ENCODE measurements around the gene TMEM129.
A peak's percentile ranks its signal among the peaks of the same experiment; 100 is the strongest.

Gene TMEM129

GRCh38 chr4:1725521-1725920 lies 4.4 kb upstream of the TMEM129 start:
- no peak overlapping the region for H3K4me3 ChIP-seq (ENCODE audit: low read length)
- H3K9me3 ChIP-seq (replicated peaks; ENCODE audit: insufficient read depth, low read length): no peaks in the 10 kb centered on the region
- H3K27me3 ChIP-seq (replicated peaks; ENCODE audit: insufficient read depth, low read length): no peaks in the 10 kb centered on the region
- H2AFZ ChIP-seq (ENCODE audit: low read length): no peak overlapping the region
- DNase-seq: no peak
- H3K36me3 ChIP-seq (replicated peaks; ENCODE audit: insufficient read depth, low read length): peaks cover 25% of the 10 kb centered on the region
- TF ChIP-seq EZH2 (optimal IDR thresholded peaks at IDR 0.05; ENCODE audit: low read depth, low read length): no peak
- TF ChIP-seq CTCF (IDR thresholded peaks at IDR 0.05; ENCODE audit: low read length): no peak
- no peak overlapping the region for H3K27ac ChIP-seq (ENCODE audit: low read length)
- H3K4me2 ChIP-seq (ENCODE audit: low read depth, low read length): no peak overlapping the region
- peaks cover 3% of the 10 kb centered on the region; the same call in 1 of the 2 replicates for H3K4me1 ChIP-seq (ENCODE audit: low read length)
- 0 out of 2 replicates have a peak, but pooled peaks cover 7% of the 10 kb centered on the region for H4K20me1 ChIP-seq (ENCODE audit: insufficient read depth, low read length)
- peaks cover 85% of the 10 kb centered on the region for H3K79me2 ChIP-seq (ENCODE audit: low read length)
- H3K9me2 ChIP-seq (replicated peaks; ENCODE audit: insufficient read depth, low read length): no peaks in the 10 kb centered on the region
- no peak overlapping the region for H3K9ac ChIP-seq (ENCODE audit: low read length)
- H3F3A ChIP-seq (ENCODE audit: insufficient read depth, low read length): peaks cover 4% of the 10 kb centered on the region; the same call in 1 of the 2 replicates

DNA sequence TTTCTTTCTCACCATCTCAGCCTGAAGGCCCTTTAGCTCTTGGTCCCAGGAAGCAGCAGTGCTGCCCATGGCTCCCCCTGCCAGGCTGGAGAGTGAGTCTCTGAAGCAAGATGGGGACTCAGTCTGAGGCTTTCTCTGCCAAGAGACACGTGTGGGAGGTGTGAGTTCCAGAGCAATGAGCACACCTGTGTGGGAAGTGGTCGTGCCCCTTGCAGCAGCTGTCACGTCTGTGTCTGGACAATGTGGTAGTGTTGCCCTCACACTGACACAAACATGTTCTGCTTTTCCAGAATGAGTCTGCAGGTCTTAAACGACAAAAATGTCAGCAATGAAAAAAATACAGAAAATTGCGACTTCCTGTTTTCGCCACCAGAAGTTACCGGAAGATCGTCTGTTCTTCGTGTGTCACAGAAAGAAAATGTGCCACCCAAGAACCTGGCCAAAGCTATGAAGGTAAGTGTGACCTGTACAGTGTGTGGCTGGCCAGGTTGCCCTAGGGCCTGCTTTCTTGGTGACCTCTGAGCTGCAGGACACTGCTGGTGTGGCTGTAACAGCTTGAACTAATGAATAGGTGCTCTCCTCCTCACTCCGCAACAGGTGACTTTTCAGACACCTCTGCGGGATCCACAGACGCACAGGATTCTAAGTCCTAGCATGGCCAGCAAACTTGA lies 2.1 kb upstream of the TMEM129 start:
- peaks cover 18% of the 10 kb centered on the region for H3K36me3 ChIP-seq (replicated peaks; ENCODE audit: insufficient read depth, low read length)
- TF ChIP-seq EZH2phosphoT487 (IDR thresholded peaks at IDR 0.05; ENCODE audit: low read length) (no peak), EZH2 (optimal IDR thresholded peaks at IDR 0.05; ENCODE audit: low read depth, low read length) (no peak), CTCF (IDR thresholded peaks at IDR 0.05; ENCODE audit: low read length) (no peak)

DNA sequence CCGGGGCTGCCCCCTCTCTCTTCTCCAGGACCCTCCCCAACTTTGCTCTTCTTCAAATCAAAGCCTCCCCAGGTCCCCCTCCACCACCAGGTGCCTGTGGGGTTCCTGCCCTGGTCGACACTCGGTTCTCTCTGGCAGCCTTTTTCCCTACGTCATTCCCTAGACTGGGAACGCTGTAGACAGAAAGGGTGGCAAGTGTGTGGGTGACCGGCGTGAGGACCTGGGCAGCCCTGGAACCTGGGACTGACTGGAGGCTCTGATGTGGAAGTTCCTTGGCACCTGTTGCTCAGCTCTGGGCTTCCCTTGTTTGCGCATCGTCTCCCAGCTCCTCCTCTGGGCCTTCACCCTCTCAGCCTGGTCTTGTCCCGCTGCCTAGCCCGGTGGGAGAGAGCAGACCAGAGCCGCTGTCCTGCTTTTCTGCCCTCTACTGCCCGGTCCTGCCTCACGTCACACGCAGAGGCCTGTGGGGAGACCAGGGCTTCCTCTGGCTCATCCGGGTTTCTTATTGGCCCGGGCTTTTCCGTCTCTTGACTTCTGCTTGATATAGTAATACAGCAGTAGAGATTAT lies 1.5 kb upstream of the TMEM129 start:
- TF ChIP-seq EZH2phosphoT487 (IDR thresholded peaks at IDR 0.05; ENCODE audit: low read length) (no peak), EZH2 (optimal IDR thresholded peaks at IDR 0.05; ENCODE audit: low read depth, low read length) (no peak), CTCF (IDR thresholded peaks at IDR 0.05; ENCODE audit: low read length) (no peak)
- Histone ChIP-seq H3K36me3 (replicated peaks; ENCODE audit: insufficient read depth, low read length) (peaks cover 13% of the 10 kb centered on the region), H3K27me3 (replicated peaks; ENCODE audit: insufficient read depth, low read length) (no peaks in the 10 kb centered on the region), H3K9me2 (replicated peaks; ENCODE audit: insufficient read depth, low read length) (no peaks in the 10 kb centered on the region), H3K9ac (ENCODE audit: low read length) (peak overlapping the region; percentile 84), H3K79me2 (ENCODE audit: low read length) (peaks cover 89% of the 10 kb centered on the region), H3K27ac (ENCODE audit: low read length) (no peak overlapping the region), H2AFZ (ENCODE audit: low read length) (no peak overlapping the region), H3F3A (ENCODE audit: insufficient read depth, low read length) (peaks cover 14% of the 10 kb centered on the region), H4K20me1 (ENCODE audit: insufficient read depth, low read length) (0 out of 2 replicates have a peak, but pooled peaks cover 7% of the 10 kb centered on the region), H3K4me1 (ENCODE audit: low read length) (peaks cover 14% of the 10 kb centered on the region), H3K4me3 (ENCODE audit: low read length) (peak overlapping the region; percentile 94), H3K4me2 (ENCODE audit: low read depth, low read length) (peak overlapping the region; percentile 70), H3K9me3 (replicated peaks; ENCODE audit: insufficient read depth, low read length) (no peaks in the 10 kb centered on the region)
- DNase-seq: no peak

More for the DNA sequence above, 2.1 kb upstream of the TMEM129 start:
- H3K4me2 ChIP-seq (ENCODE audit: low read depth, low read length): peak overlapping the region; percentile 70; the same call in 1 of the 2 replicates
- H3K27ac ChIP-seq (ENCODE audit: low read length): no peak overlapping the region
- H3K27me3 ChIP-seq (replicated peaks; ENCODE audit: insufficient read depth, low read length): no peaks in the 10 kb centered on the region
- H3K9ac ChIP-seq (ENCODE audit: low read length): peak overlapping the region; percentile 84; the same call in 1 of the 2 replicates
- H4K20me1 ChIP-seq (ENCODE audit: insufficient read depth, low read length): 0 out of 2 replicates have a peak, but pooled peaks cover 7% of the 10 kb centered on the region
- H3K9me3 ChIP-seq (replicated peaks; ENCODE audit: insufficient read depth, low read length): no peaks in the 10 kb centered on the region
- peaks cover 14% of the 10 kb centered on the region for H3F3A ChIP-seq (ENCODE audit: insufficient read depth, low read length)
- no peak for DNase-seq
- H3K4me1 ChIP-seq (ENCODE audit: low read length): peaks cover 14% of the 10 kb centered on the region
- H3K9me2 ChIP-seq (replicated peaks; ENCODE audit: insufficient read depth, low read length): no peaks in the 10 kb centered on the region
- H3K4me3 ChIP-seq (ENCODE audit: low read length): peak overlapping the region; percentile 94
- no peak overlapping the region for H2AFZ ChIP-seq (ENCODE audit: low read length)
- peaks cover 89% of the 10 kb centered on the region for H3K79me2 ChIP-seq (ENCODE audit: low read length)
